Measurements from ENCODE around the gene TMCO4.

DNA sequence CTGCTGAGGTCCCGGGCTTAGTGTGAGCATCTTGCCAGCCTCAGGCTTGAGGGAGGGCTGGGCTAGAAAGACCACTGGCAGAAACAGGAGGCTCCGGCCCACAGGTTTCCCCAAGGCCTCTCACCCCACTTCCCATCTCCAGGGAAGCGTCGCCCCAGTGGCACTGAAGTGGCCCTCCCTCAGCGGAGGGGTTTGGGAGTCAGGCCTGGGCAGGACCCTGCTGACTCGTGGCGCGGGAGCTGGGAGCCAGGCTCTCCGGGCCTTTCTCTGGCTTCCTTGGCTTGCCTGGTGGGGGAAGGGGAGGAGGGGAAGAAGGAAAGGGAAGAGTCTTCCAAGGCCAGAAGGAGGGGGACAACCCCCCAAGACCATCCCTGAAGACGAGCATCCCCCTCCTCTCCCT, 142.2 kb downstream of the TMCO4 start:
- TF ChIP-seq EZH2 (IDR thresholded peaks at IDR 0.05; ENCODE audit: borderline replicate concordance, low read depth, low read length, poor library complexity, severe bottlenecking), result no peak
- TF ChIP-seq, protein P1, sequence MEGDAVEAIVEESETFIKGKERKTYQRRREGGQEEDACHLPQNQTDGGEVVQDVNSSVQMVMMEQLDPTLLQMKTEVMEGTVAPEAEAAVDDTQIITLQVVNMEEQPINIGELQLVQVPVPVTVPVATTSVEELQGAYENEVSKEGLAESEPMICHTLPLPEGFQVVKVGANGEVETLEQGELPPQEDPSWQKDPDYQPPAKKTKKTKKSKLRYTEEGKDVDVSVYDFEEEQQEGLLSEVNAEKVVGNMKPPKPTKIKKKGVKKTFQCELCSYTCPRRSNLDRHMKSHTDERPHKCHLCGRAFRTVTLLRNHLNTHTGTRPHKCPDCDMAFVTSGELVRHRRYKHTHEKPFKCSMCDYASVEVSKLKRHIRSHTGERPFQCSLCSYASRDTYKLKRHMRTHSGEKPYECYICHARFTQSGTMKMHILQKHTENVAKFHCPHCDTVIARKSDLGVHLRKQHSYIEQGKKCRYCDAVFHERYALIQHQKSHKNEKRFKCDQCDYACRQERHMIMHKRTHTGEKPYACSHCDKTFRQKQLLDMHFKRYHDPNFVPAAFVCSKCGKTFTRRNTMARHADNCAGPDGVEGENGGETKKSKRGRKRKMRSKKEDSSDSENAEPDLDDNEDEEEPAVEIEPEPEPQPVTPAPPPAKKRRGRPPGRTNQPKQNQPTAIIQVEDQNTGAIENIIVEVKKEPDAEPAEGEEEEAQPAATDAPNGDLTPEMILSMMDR (conservative IDR thresholded peaks at IDR 0.05; ENCODE audit: low read depth, low read length), result no peak

Data from A673 (cell line).